GM23338 (cell line): ENCODE measurements around the gene RNF130.

Experiments
- CREB1 ChIP-seq: fragments of 250-450 bp; sonication (Bioruptor Pico); IDR thresholded peaks from 2 replicates; pipeline ENCODE4 v1.5.0; 2020; ENCODE audit warnings: low read depth, mild to moderate bottlenecking, moderate library complexity
- CTCF ChIP-seq, 2 experiments: fragments of 200-600 bp in 1 of 2; sonication (generic) in 1 of 2; conservative IDR thresholded peaks; 2 replicates each; pipeline versions ENCODE4 v1.5.1 to v1.6.1; 2016 to 2017; ENCODE audit warnings: antibody characterized with exemption in 2 of 2, low read depth in 2 of 2, mild to moderate bottlenecking in 2 of 2, moderate library complexity in 1 of 2
- ETS1 ChIP-seq: IDR thresholded peaks from 2 replicates; pipeline ENCODE4 v1.6.1; 2016; ENCODE audit warnings: antibody characterized with exemption
- EZH2 ChIP-seq: fragments of 200-600 bp; sonication (generic); IDR thresholded peaks from one replicate; pipeline ENCODE4 v1.8.0; 2017; ENCODE audit warnings: antibody characterized with exemption, mild to moderate bottlenecking, low read depth; ENCODE audit not compliant: unreplicated experiment
- EZH2phosphoT487 ChIP-seq: fragments of 200-600 bp; sonication (generic); IDR thresholded peaks from one replicate; pipeline ENCODE4 v1.8.1; 2018; ENCODE audit warnings: antibody characterized with exemption; ENCODE audit not compliant: unreplicated experiment
- JUNB ChIP-seq: IDR thresholded peaks from one replicate; pipeline ENCODE4 v1.6.1; 2016; ENCODE audit warnings: antibody characterized with exemption; ENCODE audit not compliant: unreplicated experiment
- NANOG ChIP-seq: IDR thresholded peaks from 2 replicates; pipeline ENCODE4 v1.6.1; 2016; ENCODE audit warnings: antibody characterized with exemption, borderline replicate concordance
- POLR2AphosphoS5 ChIP-seq: IDR thresholded peaks from 2 replicates; pipeline ENCODE4 v1.6.1; 2016; ENCODE audit warnings: antibody characterized with exemption, low read depth
- REST ChIP-seq: IDR thresholded peaks from one replicate; pipeline ENCODE4 v1.6.1; 2018; ENCODE audit warnings: antibody characterized with exemption; ENCODE audit not compliant: unreplicated experiment
- STAT1 ChIP-seq: IDR thresholded peaks from one replicate; pipeline ENCODE4 v1.6.1; 2016; ENCODE audit warnings: antibody characterized with exemption; ENCODE audit not compliant: unreplicated experiment
- ZNF462 ChIP-seq: fragments of 250-450 bp; sonication (Bioruptor Pico); IDR thresholded peaks from 2 replicates; pipeline ENCODE4 v1.5.0; 2020; ENCODE audit warnings: mild to moderate bottlenecking, moderate library complexity

- no peak for TF ChIP-seq CTCF (conservative IDR thresholded peaks at IDR 0.05; ENCODE audit: low read depth in 2 of 2)
- no peak for TF ChIP-seq REST
- TF ChIP-seq JUNB: no peak
- no peak for TF ChIP-seq EZH2
- TF ChIP-seq ZNF462 (CRISPR knock-in tag): no peak
- no peak for TF ChIP-seq POLR2AphosphoS5
- no peak for TF ChIP-seq EZH2phosphoT487
- no peak for TF ChIP-seq ETS1
- TF ChIP-seq CREB1 (CRISPR knock-in tag): no peak
- TF ChIP-seq STAT1: no peak
- TF ChIP-seq NANOG: no peak
Observed at GRCh38 chr5:179930788-179931473, 140.6 kb downstream of the RNF130 start.
